ENCODE results near the gene SIDT1.

The SIDT1 gene

DNA sequence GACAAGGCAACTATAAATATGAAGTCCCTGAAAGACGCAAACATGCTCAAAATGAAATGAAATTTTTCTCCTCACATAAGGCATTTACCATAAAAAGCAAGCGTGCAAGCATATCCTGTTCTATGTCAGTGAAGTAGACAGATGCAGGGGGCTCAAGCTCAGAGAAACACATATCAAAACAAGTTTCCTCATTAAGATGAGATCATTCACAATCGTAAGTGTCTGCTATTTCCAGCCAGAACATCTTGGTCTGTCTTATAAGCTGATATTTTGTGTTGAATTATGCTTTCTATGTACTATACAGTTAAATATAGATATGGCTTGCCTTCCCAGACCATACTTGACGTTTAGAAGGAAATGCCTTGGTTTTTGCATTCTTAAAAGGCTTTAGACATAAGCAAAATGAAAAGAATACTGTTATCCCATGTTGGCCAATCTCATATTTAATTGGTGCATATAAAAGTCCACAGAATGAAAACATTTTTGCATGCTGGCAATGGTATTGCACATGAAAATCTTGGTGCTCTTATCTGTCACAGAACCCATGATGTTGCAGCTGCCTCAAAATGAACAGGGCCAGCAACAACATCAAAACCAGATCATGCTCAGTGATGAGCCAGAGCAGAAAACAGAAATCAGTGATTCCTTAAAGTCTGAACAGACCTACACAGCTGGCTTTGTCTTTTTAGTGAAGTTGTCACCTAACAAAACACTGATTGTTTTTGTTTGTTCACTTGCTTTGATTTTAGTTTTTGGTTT is 65.4 kb downstream of the SIDT1 start:
- no peak for DNase-seq (ENCODE audit: low read depth)

DNA sequence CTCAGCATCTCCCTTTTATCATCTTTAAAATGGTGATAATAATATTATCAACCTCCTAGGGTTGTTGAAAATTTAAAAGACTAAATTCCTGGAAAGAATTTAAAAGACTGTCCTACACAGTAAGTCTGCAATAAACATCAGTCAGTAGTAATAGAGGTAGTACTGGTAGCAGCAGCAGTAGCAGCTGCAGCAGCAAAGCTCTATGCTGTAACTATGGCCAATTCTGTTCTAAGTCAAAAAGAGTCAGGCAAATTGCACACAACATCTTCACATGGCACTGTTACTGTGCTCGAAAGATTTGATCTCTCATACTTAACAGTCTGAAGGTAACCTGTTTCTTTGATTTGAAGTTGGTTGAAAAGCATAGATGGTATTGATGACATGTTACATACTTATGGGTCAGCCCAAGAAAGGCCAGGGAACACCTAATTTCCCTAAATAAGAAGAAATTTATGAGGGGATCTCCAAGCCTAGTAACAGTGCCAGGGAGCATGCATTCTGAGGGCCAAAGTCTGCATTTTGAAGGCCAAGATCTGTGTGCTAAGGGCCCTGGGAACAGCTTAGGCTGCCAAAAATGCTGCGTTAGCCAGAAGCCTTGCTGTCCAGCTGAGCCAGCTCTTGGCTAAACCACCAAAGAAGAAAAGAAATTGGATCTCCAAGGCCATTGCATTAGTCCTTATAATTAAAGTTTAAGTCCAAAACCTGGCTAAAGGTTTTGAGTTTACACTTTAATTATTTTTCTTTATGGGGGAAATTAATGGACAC is 68.2 kb downstream of the SIDT1 start:
- DNase-seq (ENCODE audit: low read depth) = no peak

DNA sequence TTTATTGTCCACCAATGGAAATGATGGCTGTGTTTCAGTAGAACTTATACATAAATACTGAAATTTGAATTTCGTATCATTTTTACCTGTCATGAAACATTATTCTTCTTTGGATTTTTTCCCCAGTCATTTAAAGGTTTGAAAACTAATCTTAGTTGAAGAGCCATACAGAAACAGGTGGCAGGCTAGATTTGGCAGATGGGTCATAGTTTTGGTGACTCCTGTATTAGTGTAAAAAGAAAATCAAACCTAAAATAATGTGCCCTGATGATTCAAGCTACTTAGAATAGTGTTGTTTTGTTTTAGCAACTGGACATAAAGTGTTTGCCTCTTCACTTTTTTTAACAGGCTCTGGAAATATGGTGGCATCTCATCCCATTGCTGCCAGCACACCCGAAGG is 68.9 kb downstream of the SIDT1 start:
- DNase-seq (ENCODE audit: low read depth) = no peak

DNA sequence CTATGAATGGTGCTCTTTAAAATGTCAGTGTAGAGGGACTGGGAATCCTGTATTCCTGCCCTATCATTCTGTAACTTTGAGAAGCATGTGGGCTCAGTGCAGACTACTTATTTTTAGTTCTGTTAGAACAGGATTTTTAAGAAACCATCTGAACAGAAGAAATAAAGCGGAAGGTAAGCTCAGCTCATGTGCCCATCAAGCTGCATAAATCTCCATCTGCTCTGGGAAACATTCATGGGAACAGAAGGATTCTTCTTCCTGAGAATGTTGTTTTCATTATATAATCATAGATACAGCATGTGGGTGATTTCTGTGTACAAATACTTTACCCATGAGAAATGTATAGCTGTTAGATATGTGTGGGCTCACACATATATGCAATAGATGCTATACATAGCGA is 69.9 kb downstream of the SIDT1 start:
- no peak for DNase-seq (ENCODE audit: low read depth)

- no peak for DNase-seq (ENCODE audit: low read depth)
Observed at GRCh38 chr3:113602836-113603235, 70.5 kb downstream of the SIDT1 start.

DNA sequence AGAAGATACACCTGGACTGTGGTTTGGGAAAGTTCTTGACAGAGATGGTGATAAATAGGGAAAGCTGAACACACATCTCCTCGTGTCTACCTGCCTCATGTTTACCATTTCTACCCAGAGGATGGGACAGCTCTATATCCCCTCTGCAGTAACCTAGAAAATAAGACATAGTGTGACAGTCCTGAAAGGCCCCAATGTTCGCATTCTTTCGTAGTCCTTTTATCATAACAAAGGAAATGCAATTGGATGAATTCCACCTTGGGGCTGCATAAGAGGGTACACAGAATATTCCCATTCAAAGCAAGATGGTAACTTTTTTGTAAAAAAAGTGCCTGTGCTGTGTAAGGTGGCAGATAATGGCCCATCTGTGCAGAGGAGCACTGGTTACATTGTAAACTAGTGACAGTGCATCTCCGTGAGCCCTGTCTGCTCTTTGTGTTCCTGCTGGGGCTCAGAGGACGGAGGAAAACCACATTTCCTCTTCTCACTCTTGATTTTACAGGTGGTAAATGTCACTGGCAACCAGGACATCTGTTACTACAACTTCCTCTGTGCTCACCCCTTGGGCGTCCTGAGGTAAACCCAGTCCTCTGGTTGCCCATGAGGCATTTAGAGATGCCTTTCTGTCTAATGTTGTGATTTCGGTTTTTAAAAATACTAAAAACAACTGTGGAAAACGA is 74.3 kb downstream of the SIDT1 start:
- DNase-seq (ENCODE audit: low read depth) = no peak

GRCh38 chr3:113607219-113607596 is 74.9 kb downstream of the SIDT1 start:
- no peak for DNase-seq (ENCODE audit: low read depth)

DNA sequence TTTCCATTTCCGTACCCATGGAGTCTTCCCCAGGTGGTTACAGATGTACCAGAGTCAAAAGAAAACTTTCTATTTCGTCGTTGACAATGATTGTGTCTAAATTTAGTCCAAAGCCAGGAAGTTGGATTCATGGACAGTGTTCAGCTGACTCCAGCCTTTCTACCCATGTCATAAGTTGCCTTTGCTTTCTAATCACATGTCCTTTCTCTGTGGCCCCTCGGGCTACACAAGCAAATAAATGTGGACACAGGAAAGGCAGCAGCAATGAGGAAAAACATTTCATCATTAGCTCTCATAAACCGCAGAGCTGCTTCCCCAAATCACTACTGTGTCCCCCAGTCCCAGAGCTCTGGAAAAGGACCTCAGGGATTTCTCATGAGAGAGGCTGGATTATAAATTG is 82.0 kb downstream of the SIDT1 start:
- no peak for DNase-seq (ENCODE audit: low read depth)

DNA sequence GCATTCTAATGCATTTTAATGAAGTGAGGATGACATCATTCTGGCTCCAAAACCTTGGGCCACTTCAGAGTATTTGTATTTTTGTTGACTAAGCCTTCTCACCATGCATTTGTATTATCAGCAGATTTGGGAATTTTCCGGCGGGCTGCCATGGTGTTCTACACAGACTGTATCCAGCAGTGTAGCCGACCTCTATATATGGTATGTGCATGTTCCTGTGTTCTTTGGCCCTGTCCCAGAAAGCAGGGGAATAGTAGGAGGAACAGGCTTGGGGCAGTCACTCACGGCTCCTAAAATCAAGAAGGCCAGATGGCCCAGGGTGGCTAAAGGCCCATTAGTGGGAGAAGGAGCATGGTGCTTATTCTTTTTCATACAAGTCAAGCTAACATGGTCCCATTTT is 83.6 kb downstream of the SIDT1 start:
- no peak for DNase-seq (ENCODE audit: low read depth)

DNA sequence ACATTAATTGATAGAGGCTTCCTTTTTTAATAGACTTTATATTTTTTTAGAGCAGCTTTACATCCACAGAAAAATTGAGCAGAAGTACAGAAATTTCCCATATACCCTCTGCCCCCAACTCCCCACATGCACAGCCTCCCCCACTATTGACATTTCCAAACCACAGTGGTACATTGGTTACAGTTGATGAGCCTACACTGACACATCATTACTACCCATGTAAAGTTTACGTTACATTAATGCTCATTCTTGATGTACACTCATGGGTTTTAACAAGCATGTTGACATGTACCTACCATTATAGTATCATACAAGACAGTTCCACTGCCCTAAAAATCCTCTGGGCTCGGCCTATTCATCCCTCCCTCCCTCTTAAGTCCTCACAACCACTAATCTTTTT is 85.4 kb downstream of the SIDT1 start:
- no peak for DNase-seq (ENCODE audit: low read depth)

DNA sequence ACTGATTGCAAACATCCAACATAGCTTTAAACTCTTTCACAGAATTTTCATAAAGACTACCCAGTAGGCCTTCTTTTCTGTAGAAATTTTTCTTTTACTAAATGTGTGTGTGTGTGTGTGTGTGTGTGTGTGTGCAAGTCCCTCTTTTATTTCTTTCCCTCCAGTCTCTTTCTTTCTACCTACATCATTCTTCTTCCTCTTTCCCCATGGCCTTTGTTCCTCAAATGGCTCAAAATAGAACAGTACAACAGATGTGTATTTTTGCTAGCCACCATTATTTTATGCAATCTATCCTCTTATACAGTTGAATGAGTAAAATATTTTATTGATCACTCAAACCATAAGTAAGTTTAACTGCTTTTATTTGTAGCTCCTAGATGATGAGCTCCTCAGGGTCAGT is 87.7 kb downstream of the SIDT1 start:
- DNase-seq (ENCODE audit: low read depth) = no peak

- DNase-seq (ENCODE audit: low read depth) = no peak
Observed at GRCh38 chr3:113623324-113623723, 91.0 kb downstream of the SIDT1 start.

- no peak for DNase-seq (ENCODE audit: low read depth)
Observed at GRCh38 chr3:113623811-113624210, 91.5 kb downstream of the SIDT1 start.

- DNase-seq (ENCODE audit: low read depth) = no peak
Observed at GRCh38 chr3:113625834-113626233, 93.5 kb downstream of the SIDT1 start.

DNA sequence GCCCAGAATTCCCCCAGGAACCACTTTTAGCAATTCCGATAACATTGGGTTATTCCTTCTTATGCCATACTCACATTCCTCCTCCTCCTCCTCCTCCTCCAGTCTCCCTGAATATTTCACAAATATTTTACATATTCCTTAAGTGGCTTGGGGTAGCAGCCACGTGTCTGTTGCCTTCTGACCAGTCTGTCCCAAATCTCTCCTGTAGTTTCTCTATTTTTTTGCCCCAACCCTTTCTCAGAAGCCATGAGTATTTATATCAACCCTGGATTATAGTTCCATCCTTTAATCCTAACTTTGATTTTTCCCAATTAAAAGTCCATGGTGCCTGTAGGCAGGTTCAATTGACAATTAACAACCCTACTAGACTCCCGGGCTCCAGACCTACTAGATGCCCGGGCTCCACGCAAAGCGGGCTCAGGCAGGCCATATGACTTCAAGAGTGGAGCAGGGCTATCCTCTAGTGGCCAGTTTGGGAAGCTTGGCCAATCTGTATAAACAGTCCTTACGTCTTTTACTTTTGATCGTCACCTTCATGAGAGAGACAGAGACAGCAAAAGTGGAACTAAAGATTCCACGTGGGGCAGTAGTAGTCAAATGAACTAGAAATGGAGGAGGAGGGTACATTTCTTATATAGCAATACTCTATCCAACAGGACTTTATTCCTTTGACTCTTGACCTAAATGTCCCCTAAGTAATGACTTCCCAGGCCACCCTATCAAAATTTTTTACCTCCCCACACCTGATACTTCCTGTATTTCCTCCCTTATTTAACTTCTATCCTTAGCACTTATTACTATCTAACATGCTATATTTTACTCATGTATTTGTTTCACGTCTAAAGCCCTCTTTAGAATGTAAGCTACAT is 94.4 kb downstream of the SIDT1 start:
- DNase-seq (ENCODE audit: low read depth) = peak; percentile 26

- no peak for DNase-seq (ENCODE audit: low read depth)
Observed at GRCh38 chr3:113628316-113628715, 96.0 kb downstream of the SIDT1 start.

- no peak for DNase-seq (ENCODE audit: low read depth)
Observed at GRCh38 chr3:113628788-113629187, 96.4 kb downstream of the SIDT1 start.

DNA sequence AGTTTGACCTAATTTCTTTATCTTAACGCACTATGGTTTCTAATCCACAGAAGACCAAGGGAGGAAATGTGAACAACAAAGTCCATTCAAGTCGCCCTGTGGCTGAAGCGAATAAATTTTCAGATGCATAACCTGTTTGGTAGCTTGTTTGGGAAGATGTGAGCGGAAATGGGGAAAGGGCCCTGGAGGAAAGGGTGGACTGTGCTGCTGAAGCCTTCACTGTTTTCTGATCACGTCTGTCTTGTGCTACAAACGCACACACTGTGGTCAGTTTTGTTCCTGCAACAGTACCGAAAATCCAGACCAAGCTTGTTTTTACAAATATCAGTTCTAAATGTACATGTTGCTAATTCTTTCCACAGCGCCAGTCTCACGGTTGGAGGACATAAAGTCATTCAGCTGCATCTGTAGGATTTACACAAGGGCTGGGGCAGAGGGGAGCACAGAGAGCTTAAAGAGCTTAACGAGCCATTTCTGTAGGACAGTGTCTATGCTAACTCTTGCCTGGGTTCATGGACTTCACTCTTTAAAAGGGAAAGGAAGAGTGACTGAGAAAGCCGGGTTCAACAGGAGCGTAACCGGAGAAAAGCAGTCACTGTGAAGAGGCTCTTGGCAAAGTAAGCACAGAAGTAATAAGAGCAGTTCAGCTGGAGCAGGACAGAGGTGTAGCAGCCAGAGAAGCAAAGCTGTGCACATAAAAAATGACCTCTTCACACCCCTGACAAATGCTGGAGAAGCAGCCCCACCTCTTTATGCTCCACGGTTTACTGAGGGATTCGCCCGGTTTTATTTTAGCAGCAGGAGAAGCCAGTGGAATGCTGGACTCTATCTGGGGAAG is 97.4 kb downstream of the SIDT1 start:
- no peak for DNase-seq (ENCODE audit: low read depth)

DNA sequence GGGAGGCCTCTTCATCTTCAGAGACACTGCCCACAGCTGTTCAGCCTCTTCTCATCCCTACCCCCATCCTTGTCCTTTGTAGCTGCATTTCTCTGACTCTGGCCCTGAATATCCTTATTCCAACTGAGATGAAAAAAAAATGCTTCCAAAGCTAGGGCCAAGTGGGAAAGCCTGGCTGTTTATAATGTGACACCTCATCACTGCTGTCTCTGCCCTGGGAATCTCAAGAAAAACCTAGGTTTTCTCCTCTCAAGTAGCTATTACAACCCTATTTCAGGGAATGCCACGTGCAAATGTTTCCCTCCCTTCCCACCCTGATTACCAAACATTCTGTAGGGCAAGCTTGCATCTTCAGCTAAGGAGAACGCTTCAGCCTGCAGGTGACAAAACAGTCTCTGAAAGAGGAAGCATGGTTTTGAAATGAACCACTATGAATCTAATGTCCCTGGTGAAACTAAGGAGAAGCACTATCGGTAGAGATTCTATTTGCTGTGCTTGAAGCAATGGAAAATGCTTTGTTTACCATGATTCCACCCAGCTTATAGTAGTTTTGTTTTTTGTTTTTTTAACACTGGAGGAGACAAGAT is 98.7 kb downstream of the SIDT1 start:
- no peak for DNase-seq (ENCODE audit: low read depth)

GRCh38 chr3:113631573-113631972 is 99.2 kb downstream of the SIDT1 start:
- no peak for DNase-seq (ENCODE audit: low read depth)

All from non-pigmented ciliary epithelial cell (primary cell).